ENCODE measurements around the gene FZR1.

The FZR1 gene

DNA sequence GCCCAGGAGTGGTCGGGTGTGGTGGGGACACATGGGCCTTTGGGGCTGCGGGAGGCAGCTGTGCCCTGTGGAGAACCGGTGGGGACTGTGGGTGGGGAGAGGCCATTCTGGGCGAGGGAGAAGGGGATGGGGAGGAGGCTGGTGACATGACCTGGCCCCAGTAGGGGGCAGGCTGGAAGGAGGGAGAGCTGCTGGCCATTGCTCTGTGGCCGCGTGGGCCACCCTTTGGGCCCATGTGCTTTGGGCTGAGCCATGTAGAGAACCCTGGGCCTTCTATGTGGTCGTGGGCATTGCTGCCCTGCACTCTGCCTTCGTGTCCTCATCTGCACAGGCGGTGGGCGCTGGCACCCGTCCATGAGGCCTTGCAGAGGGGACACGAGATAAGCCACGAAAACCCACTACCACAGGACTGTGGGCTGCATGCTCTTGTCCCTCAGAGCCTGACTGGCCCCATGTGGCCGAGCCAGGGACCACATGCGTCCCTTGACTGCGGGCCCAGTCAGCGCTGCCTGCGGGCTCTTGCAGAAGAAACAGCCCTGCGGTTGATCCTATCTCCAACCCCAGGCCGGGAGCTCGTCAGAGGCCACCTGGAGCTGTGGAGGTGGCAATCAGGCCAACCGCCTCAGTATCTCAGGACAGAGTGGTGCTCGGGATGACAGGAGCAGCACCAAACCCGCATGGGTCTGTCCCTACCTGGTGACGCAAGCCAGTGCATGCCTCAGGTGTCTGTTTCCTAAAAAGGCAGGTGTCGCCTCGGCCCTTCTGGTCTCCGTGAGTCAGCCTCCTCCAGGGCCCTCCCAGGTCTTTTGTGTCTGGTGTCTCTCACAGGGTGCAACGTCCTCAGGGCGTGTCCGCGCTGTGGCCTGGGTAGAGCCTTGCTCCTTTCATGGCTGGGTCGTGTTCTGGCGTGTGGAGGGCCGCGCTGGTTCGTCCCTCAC lies 14.3 kb downstream of the FZR1 start:
- no peaks in the 10 kb centered on the region for H3K27me3 ChIP-seq (ENCODE audit: low read depth, low read length)
- H3K36me3 ChIP-seq (ENCODE audit: control insufficient read depth in 1 of 2, insufficient read depth in 2 of 2, low read length in 2 of 2): peaks cover 15 to 40% of the 10 kb centered on the region in 2 donors
- no peak overlapping the region for H3K27ac ChIP-seq (ENCODE audit: low read length)
- H3K4me1 ChIP-seq (ENCODE audit: control insufficient read depth in 1 of 2, insufficient read depth in 2 of 2, low read length in 2 of 2): peaks cover 0 to 14% of the 10 kb centered on the region in 2 donors
- no peaks in the 10 kb centered on the region for H3K9me3 ChIP-seq (ENCODE audit: control insufficient read depth in 1 of 2, low read length in 2 of 2)
- no peak overlapping the region for H3K4me3 ChIP-seq (ENCODE audit: low read depth in 1 of 2, low read length in 2 of 2)

DNA sequence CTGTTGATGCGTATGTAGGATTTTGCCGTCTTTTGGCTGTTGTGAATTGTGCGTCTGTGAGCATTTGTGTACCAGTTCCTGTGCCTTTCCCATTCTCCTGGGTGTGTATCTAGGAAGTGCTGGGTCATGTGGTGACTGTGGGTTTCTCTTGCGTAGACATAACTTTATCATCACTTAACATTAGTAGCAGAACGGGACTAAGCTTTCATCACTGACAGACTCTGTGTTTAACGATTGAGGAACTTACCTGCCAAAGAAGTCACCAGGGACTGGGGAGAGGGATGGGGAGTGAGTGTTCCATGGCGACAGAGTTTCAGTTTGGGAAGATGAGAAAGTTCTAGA lies 15.0 kb downstream of the FZR1 start:
- Histone ChIP-seq H3K9me3 (ENCODE audit: control insufficient read depth in 1 of 2, low read length in 2 of 2) (no peaks in the 10 kb centered on the region), H3K4me1 (ENCODE audit: control insufficient read depth in 1 of 2, insufficient read depth in 2 of 2, low read length in 2 of 2) (peaks cover 0 to 9% of the 10 kb centered on the region in 2 donors), H3K4me3 (ENCODE audit: low read depth in 1 of 2, low read length in 2 of 2) (no peak overlapping the region), H3K36me3 (ENCODE audit: control insufficient read depth in 1 of 2, insufficient read depth in 2 of 2, low read length in 2 of 2) (peaks cover 15 to 46% of the 10 kb centered on the region in 2 donors), H3K27ac (ENCODE audit: low read length) (no peak overlapping the region), H3K27me3 (ENCODE audit: low read depth, low read length) (no peaks in the 10 kb centered on the region)

DNA sequence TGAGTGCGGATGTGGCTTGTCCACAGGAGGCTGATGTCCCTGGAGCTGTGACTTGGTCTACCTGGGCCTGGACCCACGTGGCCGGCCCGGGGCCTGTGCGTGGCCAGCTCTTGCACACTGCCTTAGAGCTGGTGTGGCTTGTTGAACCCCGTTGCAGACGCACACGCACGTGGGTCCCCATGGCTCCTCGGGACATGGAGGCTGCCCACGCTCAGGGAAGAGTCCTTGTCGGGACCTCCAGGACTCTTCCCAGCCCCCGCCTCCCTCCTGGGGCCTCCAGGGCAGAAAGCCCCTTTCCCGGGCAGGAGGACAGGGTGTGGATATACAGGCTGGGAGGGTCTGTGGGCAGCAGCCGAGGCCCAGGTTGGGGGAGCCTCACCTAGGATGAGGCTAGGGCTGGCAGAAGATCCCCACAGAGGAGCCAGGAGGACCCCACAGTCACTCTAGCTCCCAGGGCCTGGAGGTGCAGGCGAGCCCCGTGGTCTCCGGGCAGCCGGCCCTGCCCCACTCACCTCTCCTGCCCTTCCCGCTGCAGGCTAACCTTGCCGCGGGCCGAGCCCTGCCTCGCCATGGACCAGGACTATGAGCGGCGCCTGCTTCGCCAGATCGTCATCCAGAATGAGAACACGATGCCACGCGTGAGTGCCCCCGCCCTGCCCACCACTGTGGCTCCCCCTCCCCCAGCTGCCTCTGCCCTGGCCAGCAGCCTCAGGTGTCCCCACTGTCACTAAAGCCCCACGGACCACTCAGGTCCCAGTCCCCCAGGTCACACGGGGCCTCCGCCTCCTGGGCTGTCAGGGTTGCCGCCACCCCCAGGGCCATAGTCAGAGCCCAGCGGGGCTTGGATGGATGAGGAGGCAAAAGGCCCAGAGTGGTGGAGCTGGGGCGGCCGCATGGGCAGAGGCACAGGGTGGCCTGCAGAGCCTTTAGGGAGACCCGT lies 16.6 kb downstream of the FZR1 start:
- no peaks in the 10 kb centered on the region for H3K4me1 ChIP-seq (ENCODE audit: control insufficient read depth in 1 of 2, insufficient read depth in 2 of 2, low read length in 2 of 2)
- peaks cover 18 to 60% of the 10 kb centered on the region in 2 donors for H3K36me3 ChIP-seq (ENCODE audit: control insufficient read depth in 1 of 2, insufficient read depth in 2 of 2, low read length in 2 of 2)
- no peaks in the 10 kb centered on the region for H3K9me3 ChIP-seq (ENCODE audit: control insufficient read depth in 1 of 2, low read length in 2 of 2)
- no peaks in the 10 kb centered on the region for H3K27me3 ChIP-seq (ENCODE audit: low read depth, low read length)
- no peak overlapping the region for H3K27ac ChIP-seq (ENCODE audit: low read length)
- no peak overlapping the region for H3K4me3 ChIP-seq (ENCODE audit: low read depth in 1 of 2, low read length in 2 of 2)

DNA sequence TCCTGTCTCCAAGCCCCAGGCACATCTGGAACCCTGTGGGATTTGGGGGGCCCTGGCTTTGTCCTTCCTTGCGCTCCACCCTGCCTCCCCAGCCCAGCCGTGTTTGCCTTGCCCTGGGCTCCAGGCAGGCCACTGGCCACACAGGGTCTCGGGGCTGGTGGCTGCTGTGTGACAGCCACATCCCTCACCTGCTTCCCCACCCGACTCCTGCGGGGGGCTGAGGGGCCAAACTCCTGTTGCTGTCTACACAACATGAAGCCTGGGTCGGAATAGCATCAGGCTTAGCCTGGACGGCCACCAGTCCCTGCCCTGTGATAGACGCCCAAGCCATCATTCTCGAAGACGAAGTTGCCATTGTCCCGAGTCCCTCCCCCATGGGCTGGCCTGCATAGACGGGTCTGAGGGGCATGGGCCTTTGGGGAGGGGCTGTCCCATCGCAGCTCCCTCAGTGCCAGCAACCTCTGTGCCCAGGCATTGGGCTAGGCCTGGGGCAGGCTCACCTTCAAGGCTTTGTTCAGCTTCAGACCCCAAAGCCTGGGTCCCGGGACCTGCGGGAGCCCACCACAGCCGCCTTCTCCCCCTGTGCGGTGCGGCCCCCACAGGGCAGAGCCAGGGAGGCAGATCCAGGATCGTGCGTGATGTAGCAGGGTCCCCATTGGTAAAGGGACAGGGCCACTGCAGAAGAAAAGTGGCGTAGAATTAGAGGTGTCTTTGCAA lies 17.4 kb downstream of the FZR1 start:
- no peak overlapping the region for H3K4me3 ChIP-seq (ENCODE audit: low read depth in 1 of 2, low read length in 2 of 2)
- H3K36me3 ChIP-seq (ENCODE audit: control insufficient read depth in 1 of 2, insufficient read depth in 2 of 2, low read length in 2 of 2): peaks cover 18 to 68% of the 10 kb centered on the region in 2 donors
- no peak overlapping the region for H3K27ac ChIP-seq (ENCODE audit: low read length)
- H3K9me3 ChIP-seq (ENCODE audit: control insufficient read depth in 1 of 2, low read length in 2 of 2): no peaks in the 10 kb centered on the region
- H3K4me1 ChIP-seq (ENCODE audit: control insufficient read depth in 1 of 2, insufficient read depth in 2 of 2, low read length in 2 of 2): no peaks in the 10 kb centered on the region
- no peaks in the 10 kb centered on the region for H3K27me3 ChIP-seq (ENCODE audit: low read depth, low read length)

DNA sequence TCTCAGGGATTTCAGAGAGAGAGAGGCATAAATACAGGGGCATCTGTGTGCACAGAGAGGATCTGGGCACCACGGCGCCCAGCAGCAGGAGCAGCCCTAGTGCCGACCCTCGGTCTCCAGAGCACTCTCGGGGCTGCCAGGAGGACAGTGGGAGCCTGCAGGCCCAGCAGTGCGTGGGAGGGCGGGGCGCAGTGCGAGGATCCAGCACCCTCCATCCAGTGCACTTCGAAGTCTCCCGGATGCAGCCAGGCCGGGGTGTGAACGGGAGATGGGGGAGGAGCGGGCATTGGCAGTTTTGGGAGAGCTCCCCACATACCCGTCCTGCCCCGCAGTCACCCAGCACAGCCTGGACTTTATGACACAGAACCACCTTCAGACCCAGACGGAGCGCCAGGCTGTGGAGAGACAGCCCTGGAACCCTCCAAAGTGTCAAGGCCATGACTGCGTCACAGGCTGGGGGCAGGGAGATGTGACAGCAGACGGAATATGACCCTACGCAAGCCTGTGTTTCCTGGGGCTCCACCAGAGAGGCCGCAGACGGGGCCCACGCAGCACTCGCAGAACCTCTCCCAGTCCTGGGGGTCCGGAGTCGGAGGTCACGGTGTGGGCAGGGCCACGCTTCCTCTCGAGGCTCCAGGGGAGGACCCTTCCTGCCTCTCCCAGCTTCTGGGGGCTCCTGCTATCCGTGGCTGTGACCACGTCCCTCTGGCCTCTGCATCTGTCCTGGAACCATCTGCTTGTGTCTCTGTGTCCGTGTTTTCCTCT lies 18.1 kb downstream of the FZR1 start:
- Histone ChIP-seq H3K4me3 (ENCODE audit: low read depth in 1 of 2, low read length in 2 of 2) (no peak overlapping the region), H3K36me3 (ENCODE audit: control insufficient read depth in 1 of 2, insufficient read depth in 2 of 2, low read length in 2 of 2) (peaks cover 18 to 64% of the 10 kb centered on the region in 2 donors), H3K9me3 (ENCODE audit: control insufficient read depth in 1 of 2, low read length in 2 of 2) (no peaks in the 10 kb centered on the region), H3K27ac (ENCODE audit: low read length) (no peak overlapping the region), H3K4me1 (ENCODE audit: control insufficient read depth in 1 of 2, insufficient read depth in 2 of 2, low read length in 2 of 2) (no peaks in the 10 kb centered on the region), H3K27me3 (ENCODE audit: low read depth, low read length) (no peaks in the 10 kb centered on the region)

DNA sequence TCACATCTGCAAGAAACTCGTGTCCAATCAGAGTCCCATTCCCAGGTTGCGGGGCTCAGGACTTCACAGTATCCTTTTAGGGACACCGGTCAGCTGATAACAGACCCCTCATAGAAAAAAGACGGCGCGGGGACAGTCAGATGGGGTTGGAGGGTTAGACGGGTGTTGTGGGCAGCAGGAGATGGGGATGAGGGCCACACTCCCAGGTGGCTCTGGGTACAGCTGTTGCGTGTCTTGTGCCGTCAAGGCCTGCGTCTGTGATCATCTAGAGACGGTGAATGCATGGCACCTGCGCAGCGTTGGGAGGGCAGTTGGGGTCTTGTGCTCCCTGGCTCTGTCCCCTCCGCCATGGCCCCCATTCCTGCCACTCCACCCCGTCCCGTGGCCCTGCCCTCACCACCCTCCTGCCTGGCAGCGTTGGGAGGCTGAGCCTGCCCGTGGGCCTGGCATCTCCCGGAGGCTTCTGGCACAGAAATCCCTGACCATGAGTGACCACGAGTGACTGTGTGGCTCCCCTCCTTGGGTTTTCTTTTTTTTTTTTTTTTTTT lies 18.9 kb downstream of the FZR1 start:
- Histone ChIP-seq H3K4me3 (ENCODE audit: low read depth in 1 of 2, low read length in 2 of 2) (no peak overlapping the region), H3K36me3 (ENCODE audit: control insufficient read depth in 1 of 2, insufficient read depth in 2 of 2, low read length in 2 of 2) (peaks cover 14 to 58% of the 10 kb centered on the region in 2 donors), H3K9me3 (ENCODE audit: control insufficient read depth in 1 of 2, low read length in 2 of 2) (no peaks in the 10 kb centered on the region), H3K27ac (ENCODE audit: low read length) (no peak overlapping the region), H3K4me1 (ENCODE audit: control insufficient read depth in 1 of 2, insufficient read depth in 2 of 2, low read length in 2 of 2) (no peaks in the 10 kb centered on the region), H3K27me3 (ENCODE audit: low read depth, low read length) (no peaks in the 10 kb centered on the region)

DNA sequence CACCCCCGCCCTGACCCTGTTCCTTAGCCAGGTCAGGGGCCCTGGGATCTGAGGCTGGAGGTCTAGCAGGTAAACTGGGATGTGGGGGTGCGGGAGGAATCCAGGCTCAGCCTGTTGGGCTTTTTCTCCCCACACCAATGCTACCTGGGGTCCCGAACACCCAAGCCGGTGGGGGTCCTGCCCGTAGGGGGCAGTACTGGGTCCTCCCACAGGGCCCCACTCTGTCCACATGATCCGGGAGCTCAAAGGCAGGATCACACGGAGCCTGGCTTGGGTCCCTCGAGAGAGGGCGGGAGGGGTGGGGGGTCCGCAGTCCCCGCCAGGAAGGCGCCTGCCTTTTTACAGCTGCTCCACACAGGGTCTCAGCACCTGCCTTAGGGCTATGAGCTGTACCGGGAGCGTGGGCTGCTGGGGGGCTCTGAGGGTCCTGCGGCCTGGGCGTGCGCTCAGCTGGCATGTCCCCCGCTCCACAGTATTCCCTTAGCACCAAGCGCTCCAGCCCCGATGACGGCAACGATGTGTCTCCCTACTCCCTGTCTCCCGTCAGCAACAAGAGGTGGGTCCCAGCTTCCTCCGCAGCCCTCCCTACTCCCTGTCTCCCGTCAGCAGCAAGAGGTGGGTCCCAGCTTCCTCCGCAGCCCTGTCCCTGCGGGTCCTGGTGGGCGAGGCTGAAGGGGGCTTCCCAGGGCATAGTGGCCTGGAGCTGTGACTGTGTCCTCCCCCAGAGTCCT lies 20.6 kb downstream of the FZR1 start:
- Histone ChIP-seq H3K4me3 (ENCODE audit: low read depth in 1 of 2, low read length in 2 of 2) (no peak overlapping the region), H3K36me3 (ENCODE audit: control insufficient read depth in 1 of 2, insufficient read depth in 2 of 2, low read length in 2 of 2) (peaks cover 22 to 69% of the 10 kb centered on the region in 2 donors)

DNA sequence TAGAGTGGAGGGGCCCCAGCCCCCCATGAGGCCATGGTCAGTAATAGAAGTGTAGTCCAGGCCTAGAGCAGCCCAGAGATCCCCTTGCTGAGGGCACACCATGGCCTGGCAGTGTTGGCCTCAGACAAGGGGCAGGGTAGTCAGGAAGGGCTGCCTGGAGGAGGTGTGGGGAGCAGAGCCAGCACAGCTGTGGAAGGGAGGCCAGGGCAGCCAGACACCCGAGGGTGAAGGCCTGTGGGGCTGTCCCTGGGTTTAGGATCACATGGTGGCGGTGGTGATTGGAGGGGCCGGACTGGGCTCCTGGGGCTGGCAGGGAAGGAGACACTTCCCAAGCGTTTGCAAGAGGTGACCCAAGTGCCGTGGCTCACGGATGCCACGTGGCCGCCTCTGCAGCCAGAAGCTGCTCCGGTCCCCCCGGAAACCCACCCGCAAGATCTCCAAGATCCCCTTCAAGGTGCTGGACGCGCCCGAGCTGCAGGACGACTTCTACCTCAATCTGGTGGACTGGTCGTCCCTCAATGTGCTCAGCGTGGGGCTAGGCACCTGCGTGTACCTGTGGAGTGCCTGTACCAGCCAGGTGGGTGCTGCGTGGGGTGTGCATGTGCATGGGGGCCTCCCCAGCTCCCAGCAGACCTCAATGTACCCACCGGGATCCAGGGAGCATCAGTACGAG lies 21.3 kb downstream of the FZR1 start:
- no peaks in the 10 kb centered on the region for H3K4me1 ChIP-seq (ENCODE audit: control insufficient read depth in 1 of 2, insufficient read depth in 2 of 2, low read length in 2 of 2)
- H3K27ac ChIP-seq (ENCODE audit: low read length): no peak overlapping the region
- no peaks in the 10 kb centered on the region for H3K9me3 ChIP-seq (ENCODE audit: control insufficient read depth in 1 of 2, low read length in 2 of 2)
- H3K27me3 ChIP-seq (ENCODE audit: low read depth, low read length): no peaks in the 10 kb centered on the region
- peaks cover 22 to 70% of the 10 kb centered on the region in 2 donors for H3K36me3 ChIP-seq (ENCODE audit: control insufficient read depth in 1 of 2, insufficient read depth in 2 of 2, low read length in 2 of 2)
- H3K4me3 ChIP-seq (ENCODE audit: low read depth in 1 of 2, low read length in 2 of 2): no peak overlapping the region

More for the DNA sequence above, 20.6 kb downstream of the FZR1 start:
- Histone ChIP-seq H3K27me3 (ENCODE audit: low read depth, low read length) (no peaks in the 10 kb centered on the region), H3K27ac (ENCODE audit: low read length) (no peak overlapping the region), H3K4me1 (ENCODE audit: control insufficient read depth in 1 of 2, insufficient read depth in 2 of 2, low read length in 2 of 2) (no peaks in the 10 kb centered on the region), H3K9me3 (ENCODE audit: control insufficient read depth in 1 of 2, low read length in 2 of 2) (no peaks in the 10 kb centered on the region)

DNA sequence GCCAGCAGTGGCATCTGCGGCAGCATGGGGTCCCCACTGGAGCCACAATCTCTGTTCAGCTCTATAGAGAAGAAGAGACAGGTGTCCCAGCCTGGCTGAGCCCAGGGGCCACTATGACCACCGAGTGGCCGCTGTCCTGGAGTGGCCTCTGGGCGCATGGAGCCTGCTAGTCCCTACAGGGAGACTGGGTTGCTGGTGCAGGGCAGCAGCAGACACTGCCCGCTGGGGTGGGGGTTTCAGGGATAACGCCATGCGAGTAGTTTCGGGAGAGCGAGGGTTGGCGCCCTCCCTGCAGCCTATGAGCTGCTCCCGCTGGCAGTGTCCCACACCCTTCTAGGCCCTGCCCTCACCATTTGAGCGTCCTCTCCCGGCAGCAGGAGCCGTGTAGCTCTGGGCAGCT lies 22.0 kb downstream of the FZR1 start:
- Histone ChIP-seq H3K4me1 (ENCODE audit: control insufficient read depth in 1 of 2, insufficient read depth in 2 of 2, low read length in 2 of 2) (no peaks in the 10 kb centered on the region), H3K36me3 (ENCODE audit: control insufficient read depth in 1 of 2, insufficient read depth in 2 of 2, low read length in 2 of 2) (peaks cover 22 to 74% of the 10 kb centered on the region in 2 donors), H3K27me3 (ENCODE audit: low read depth, low read length) (no peaks in the 10 kb centered on the region), H3K4me3 (ENCODE audit: low read depth in 1 of 2, low read length in 2 of 2) (no peak overlapping the region), H3K27ac (ENCODE audit: low read length) (no peak overlapping the region), H3K9me3 (ENCODE audit: control insufficient read depth in 1 of 2, low read length in 2 of 2) (no peaks in the 10 kb centered on the region)
